GM23248 (cell line): ENCODE results near the gene TEX52.

ENCODE experiments used
- EZH2 ChIP-seq: fragments of 200-600 bp; sonication (generic); IDR thresholded peaks from 2 replicates; pipeline ENCODE4 v1.6.1; 2018; ENCODE audit warnings: antibody characterized with exemption, mild to moderate bottlenecking; ENCODE audit not compliant: insufficient read depth, poor library complexity, severe bottlenecking
- EZH2phosphoT487 ChIP-seq: fragments of 200-600 bp; sonication (generic); IDR thresholded peaks from 2 replicates; pipeline ENCODE4 v1.6.1; 2018; ENCODE audit warnings: antibody characterized with exemption, moderate library complexity, mild to moderate bottlenecking, low read depth; ENCODE audit not compliant: insufficient read depth

GRCh38 chr12:2857576-2857975, 737 bp upstream of the TEX52 start:
- TF ChIP-seq EZH2phosphoT487 (no peak), EZH2 (no peak)
